AG04450 (cell line): ENCODE data around the gene MAP7. TPM values are rescaled to one million over a fixed set of nuclear protein-coding genes. Genes with fewer than 3 reads are reported as not detected.

ENCODE experiments used
- CTCF ChIA-PET: fragments of 300-600, 350-600 bp; formaldehyde crosslinking; extraction: SDS; loops from one replicate; lab custom pipeline; 2022; ENCODE audit warnings: antibody characterized with exemption, inconsistent platforms; lab: Charles Lee
- POLR2A ChIA-PET: fragments of 350-600 bp; formaldehyde crosslinking; extraction: SDS; loops from one replicate; lab custom pipeline; 2021; ENCODE audit warnings: antibody characterized with exemption, inconsistent platforms; lab: Yijun Ruan, JAX
- DNase-seq: peaks from one replicate; pipeline ENCODE4 v3.0.0-alpha.2; 2011; ENCODE audit warnings: low read depth, low spot score
- H3K27ac ChIP-seq: one replicate; pipeline ENCODE4 v1.5.1; 2012; ENCODE audit warnings: low read depth, low read length, control low read depth
- H3K27me3 ChIP-seq: one replicate; pipeline ENCODE4 v1.6.0; 2012; ENCODE audit warnings: low read length; ENCODE audit not compliant: control insufficient read depth, insufficient read depth
- H3K4me3 ChIP-seq: 2 replicates; pipeline ENCODE4 v1.5.1; 2011; ENCODE audit warnings: mild to moderate bottlenecking, low read depth, low read length, control low read depth
- H3K9me3 ChIP-seq: 2 replicates; pipeline ENCODE4 v1.5.1; 2012; ENCODE audit warnings: low read length; ENCODE audit not compliant: control insufficient read depth, insufficient read depth
- polyA plus RNA-seq: library from polyadenylated mRNA; depleted of rRNA; stranded (reverse); fragments of >200 nt; gene quantifications from 2 replicates; pipeline ENCODE4 v1.2.3, GENCODE V29; 2011
- TF ChIP-seq, protein P1 (sequence below): IDR thresholded peaks from 2 replicates; pipeline ENCODE4 v1.5.1; 2011; ENCODE audit warnings: low read depth, low read length, control low read depth, inconsistent platforms

The MAP7 gene
- polyA plus RNA-seq, 1 experiment: 0.30 TPM

DNA sequence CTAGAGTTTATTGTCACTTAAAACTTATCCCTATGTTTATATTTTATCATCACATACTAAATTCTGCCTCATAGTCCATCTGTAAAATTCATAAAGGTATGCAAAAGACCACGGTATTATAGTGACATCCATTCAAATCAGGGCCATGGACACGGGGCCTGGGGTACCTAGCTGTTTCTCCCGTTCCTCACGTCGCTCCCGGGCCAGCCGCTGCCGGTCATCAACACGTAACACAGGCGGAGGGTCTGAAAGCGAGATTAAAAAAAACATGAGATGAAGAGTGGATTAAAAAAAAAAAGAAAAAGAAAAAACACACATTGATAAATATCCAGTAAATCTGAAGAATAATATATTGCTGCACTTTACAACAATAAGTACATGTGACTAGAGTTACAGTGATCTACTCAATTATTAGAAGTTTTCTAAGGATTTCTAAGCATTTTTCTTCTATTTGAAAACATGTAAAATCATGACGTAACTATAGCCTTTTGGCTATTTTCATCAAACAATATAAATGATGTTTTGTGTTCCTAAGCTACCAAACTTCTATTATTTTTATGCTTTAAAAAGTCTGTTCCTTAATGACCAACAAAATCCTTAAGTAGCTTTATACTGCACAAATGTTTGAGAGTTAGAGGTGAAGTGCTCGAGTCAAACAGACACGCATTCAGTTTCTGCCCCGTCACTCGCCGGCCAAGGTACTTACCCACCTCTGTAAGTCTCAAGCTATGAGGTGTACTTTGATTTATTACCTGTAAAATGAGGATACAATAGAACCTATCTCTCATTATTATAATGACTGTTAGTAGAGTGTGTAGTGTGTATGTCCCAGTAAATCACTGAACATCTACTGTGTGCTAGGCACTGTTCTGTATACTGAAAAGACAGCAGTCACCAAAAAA, 138.5 kb downstream of the MAP7 start:
- Histone ChIP-seq H3K27me3 (peaks cover 2% of the 10 kb centered on the region), H3K4me3 (no peak overlapping the region), H3K27ac (no peak overlapping the region), H3K9me3 (no peaks in the 10 kb centered on the region)
- TF ChIP-seq, protein P1, sequence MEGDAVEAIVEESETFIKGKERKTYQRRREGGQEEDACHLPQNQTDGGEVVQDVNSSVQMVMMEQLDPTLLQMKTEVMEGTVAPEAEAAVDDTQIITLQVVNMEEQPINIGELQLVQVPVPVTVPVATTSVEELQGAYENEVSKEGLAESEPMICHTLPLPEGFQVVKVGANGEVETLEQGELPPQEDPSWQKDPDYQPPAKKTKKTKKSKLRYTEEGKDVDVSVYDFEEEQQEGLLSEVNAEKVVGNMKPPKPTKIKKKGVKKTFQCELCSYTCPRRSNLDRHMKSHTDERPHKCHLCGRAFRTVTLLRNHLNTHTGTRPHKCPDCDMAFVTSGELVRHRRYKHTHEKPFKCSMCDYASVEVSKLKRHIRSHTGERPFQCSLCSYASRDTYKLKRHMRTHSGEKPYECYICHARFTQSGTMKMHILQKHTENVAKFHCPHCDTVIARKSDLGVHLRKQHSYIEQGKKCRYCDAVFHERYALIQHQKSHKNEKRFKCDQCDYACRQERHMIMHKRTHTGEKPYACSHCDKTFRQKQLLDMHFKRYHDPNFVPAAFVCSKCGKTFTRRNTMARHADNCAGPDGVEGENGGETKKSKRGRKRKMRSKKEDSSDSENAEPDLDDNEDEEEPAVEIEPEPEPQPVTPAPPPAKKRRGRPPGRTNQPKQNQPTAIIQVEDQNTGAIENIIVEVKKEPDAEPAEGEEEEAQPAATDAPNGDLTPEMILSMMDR: no peak
- no peak for DNase-seq
- ChIA-PET CTCF (no interaction called here), POLR2A (no interaction called here)

DNA sequence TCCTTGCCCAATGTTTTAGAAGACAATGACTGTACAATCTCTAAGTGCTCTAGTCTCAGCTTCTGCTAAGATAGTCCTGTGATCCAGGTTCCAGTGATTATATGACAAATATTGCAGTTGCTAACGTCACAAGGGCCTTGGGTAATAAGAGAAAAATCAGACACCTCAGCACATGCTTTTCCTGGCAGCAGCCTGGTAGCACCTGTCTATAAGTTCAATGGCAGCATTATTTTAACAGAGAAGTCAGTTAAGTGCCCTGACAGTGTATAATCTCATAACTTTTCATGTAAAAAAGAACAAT, 139.2 kb downstream of the MAP7 start:
- no peak overlapping the region for H3K4me3 ChIP-seq
- peaks cover 2% of the 10 kb centered on the region for H3K27me3 ChIP-seq
- no peaks in the 10 kb centered on the region for H3K9me3 ChIP-seq
- H3K27ac ChIP-seq: no peak overlapping the region
- POLR2A ChIA-PET: interaction anchor here (0.7 kb wide), 1 partner anchor 702 kb away, joined by 3 read pairs; no protein-coding TSS in a partner anchor
- TF ChIP-seq, protein P1: no peak
- CTCF ChIA-PET: no interaction called here
- no peak for DNase-seq

DNA sequence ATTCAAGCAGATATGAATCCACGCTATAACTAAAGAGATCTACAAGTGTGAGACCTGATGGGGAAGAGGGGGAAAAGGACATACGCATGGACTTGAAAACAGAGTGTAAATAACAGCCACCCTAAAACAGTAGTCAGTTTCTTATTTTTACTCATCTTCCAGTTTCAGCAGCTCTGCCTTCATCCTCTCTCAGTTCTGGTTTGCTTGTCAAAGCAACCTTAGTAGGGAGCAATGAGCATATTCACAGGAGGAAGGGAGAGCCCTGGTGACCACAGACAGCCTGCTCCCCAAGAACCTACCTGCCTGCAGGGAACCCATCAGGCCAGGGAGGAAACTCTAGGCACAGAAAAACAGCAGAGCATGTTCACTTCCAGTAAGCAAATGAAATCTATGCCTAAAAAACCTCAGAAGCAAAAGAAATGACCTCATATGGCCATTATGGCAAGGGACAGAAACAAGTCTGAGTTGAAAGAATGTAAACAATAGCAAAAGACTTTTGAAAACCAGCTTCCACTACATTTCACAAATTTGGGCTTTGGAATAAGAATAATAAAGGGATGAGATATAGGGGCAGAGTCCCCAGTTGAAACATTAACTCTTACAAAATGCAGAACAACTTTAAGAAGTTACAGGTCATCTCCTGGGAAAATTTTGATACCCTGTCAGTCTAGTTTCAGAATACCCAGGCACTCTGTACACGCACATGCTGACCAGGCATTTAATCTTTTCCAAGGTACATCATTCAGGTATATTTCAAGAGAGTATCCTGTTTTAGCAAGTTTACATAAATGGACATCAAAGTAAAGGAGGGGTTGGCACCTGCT, 139.8 kb downstream of the MAP7 start:
- H3K27me3 ChIP-seq: peaks cover 2% of the 10 kb centered on the region
- no peak overlapping the region for H3K27ac ChIP-seq
- TF ChIP-seq, protein P1: no peak
- H3K4me3 ChIP-seq: no peak overlapping the region
- ChIA-PET POLR2A (interaction anchor here (0.7 kb wide), 1 partner anchor 701 kb away, joined by 3 read pairs; no protein-coding TSS in a partner anchor), CTCF (no interaction called here)
- DNase-seq: no peak
- no peaks in the 10 kb centered on the region for H3K9me3 ChIP-seq

DNA sequence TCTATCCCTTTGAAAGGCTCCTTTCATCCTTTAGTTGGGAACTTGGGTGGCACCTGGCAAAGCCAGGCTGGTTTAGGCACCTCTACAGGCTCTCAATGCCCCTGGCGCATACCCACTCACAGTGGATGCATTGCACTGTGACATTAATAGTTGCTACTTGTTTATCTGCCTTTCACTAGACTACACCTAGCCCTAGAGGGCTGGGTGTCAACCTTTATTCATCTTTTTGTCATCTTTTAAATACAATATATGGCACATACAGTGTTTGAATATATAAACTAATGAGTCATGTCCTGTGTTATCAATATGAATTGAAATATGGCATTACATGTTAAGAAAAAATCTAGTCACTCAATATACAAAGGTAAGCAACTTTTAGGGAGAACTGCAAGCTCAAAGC, 140.6 kb downstream of the MAP7 start:
- H3K27me3 ChIP-seq: peaks cover 2% of the 10 kb centered on the region
- TF ChIP-seq, protein P1: no peak
- DNase-seq: no peak
- no peak overlapping the region for H3K27ac ChIP-seq
- H3K9me3 ChIP-seq: no peaks in the 10 kb centered on the region
- no peak overlapping the region for H3K4me3 ChIP-seq
- POLR2A ChIA-PET: no interaction called here
- CTCF ChIA-PET: no interaction called here
